NCI-H2107 (cell line): ENCODE data around the gene KIFC1.

Experiments
- DNase-seq: peaks from one replicate; lab custom pipeline; 2025; lab: John Stamatoyannopoulos, UW

The KIFC1 gene

GRCh38 chr6:33411632-33412005 is 20.0 kb downstream of the KIFC1 start:
- DNase-seq: no peak

DNA sequence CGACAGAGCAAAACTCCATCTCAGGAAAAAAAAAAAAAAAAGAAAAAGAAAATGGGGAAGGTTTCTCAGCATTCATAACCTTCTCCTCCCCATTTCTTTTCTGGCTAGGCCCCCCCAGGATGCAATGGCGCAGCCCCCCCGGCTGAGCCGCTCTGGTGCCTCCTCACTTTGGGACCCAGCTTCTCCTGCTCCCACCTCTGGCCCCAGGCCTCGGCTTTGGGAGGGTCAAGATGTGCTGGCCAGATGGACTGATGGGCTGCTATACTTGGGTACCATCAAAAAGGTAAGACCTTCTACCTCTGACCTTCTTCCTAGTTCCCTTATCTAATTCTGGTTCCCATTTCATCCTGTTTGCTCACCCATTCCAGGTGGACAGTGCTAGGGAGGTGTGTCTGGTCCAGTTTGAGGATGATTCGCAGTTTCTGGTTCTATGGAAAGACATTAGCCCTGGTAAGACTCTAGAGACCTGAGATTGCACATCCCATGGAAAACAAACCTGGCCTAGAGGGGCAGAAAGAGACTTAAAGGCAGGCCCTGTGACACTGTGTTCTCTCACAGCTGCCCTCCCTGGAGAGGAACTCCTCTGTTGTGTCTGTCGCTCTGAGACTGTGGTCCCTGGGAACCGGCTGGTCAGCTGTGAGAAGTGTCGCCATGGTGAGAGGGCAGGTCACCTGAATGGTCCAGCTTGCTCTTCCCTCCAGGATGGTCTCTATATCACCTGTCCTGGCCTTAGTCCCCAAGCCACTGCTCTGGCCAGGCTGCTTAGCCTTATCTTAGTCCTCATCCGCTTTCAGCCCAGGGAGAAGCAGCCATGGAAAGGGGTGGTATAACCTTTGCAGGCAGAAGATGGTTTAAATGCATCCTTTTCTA is 20.8 kb downstream of the KIFC1 start:
- DNase-seq: no peak

- no peak for DNase-seq
Observed at GRCh38 chr6:33413241-33414120, 21.9 kb downstream of the KIFC1 start.

GRCh38 chr6:33414592-33415271 is 23.1 kb downstream of the KIFC1 start:
- DNase-seq: no peak

DNA sequence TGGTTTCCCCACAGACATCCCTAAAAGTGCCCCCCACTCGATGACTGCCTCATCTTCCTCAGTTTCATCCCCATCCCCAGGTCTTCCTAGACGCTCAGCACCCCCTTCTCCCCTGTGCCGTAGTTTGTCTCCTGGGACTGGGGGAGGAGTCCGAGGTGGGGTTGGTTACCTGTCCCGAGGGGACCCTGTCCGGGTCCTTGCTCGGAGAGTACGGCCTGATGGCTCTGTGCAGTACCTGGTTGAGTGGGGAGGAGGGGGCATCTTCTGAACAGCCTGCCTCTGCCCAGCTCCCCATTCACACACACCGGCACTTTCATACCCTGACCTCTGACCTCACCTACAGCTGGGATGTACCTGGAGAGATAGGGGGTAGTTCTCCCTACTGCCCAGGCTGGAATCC is 24.2 kb downstream of the KIFC1 start:
- DNase-seq: no peak

GRCh38 chr6:33416386-33417127 is 24.9 kb downstream of the KIFC1 start:
- DNase-seq: no peak

- DNase-seq: no peak
Observed at GRCh38 chr6:33417128-33417902, 25.7 kb downstream of the KIFC1 start.

- peak; percentile 92 for DNase-seq
Observed at GRCh38 chr6:33417903-33418689, 26.5 kb downstream of the KIFC1 start, which contains the start of gene CUTA. Gene CUTA (minus strand): TSS chr6:33418107. CDS start chr6:33418000, 107 bp downstream.

DNA sequence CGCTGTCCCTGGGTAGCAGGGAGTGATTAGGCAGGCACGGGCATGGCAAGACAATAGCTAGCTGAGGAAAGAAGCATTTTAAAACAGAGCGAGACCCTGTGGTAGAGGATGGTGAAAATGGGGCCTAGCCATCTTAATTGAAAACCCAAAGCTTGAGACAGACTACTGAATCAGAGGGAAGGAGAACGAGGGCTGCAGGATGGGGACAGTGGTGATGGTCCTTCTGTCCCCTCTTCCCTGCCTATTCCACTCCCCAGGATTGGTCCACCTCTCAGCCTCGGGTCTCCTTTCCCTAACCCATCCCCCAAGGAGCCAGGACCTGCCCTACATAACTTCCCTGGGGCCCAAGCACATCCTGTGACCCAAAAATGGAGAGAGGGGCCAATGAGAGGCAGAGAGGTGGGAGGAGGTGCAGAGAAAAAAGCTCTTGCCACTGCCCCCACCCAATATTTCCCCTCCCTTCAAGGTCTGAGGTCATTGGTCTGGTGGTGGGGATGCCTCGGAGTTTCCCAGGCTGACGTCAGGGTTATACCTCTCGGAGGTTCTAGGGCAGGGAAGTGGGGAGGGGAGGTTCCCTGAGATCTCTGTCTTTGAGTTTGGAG is 27.2 kb downstream of the KIFC1 start:
- no peak for DNase-seq

DNA sequence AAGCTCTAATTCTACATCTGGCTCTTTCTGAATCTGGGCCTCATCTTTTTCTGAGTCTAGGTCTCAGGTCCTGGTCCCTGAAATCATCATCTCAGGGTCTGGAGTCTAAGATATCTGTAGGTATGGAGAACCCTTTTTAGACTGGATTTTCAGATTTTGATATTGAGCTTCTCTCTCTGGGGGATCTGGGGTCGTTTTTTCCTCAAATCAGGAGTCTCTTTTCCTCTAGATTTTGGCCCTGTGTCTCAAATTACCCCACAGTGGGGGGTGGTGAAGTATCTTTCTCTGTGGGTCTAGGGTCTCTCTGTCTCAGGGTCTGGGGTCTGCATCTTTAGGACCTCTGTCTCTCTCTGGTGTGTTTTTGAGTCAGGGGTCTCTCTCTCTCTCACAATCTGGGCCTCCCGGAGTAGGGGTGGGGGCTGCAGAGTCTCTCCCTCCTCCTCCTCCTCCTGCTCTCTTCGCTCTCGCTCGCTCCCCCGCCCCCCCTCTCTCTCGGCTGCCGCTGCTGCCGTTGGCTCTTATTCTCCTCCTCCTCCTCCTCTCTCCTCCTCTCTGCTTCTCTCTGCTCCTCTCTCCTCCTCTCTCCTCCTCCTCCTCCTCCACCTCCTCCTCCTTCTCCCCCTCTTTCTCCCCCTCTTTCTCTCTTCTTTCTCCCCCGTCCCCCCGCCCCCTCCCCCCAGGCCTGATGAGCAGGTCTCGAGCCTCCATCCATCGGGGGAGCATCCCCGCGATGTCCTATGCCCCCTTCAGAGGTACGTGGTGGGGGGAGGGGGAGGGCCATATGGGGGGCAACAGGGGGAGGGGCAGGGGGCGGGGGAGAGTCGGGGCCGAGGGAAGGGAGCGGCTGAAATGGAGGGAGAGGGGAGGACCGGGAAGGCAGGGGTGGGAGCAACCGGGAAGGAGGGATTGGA is 28.2 kb downstream of the KIFC1 start, which contains the start of gene SYNGAP1:
Gene SYNGAP1 (plus strand): TSS at position 486 of the 911 bp plus-strand sequence. CDS start 200 bp downstream, at position 686.
- no peak for DNase-seq

GRCh38 chr6:33420491-33421343 is 29.1 kb downstream of the KIFC1 start:
- DNase-seq: no peak

- DNase-seq: no peak
Observed at GRCh38 chr6:33421344-33421643, 29.7 kb downstream of the KIFC1 start.

DNA sequence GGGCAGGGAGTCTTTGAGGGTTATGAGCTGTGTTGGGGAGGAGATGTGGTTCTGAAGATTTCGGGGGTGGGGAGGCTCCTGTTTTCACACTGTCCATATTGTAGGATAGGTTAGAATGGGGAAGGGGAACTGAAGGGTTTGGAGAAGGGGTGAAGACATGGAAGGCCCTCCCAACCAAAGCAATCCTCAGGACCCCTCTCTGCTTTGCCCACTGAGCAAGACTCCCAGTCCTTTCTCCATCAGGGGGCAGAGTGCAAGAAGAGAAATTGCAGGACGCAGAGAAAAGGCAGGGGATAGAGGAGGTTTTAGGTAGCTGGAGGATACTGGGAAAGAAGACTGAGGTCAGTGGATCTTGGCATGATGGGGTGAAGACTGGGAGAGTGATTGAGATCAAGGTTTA is 32.2 kb downstream of the KIFC1 start:
- no peak for DNase-seq

GRCh38 chr6:33424855-33425667 is 33.4 kb downstream of the KIFC1 start:
- no peak for DNase-seq

DNA sequence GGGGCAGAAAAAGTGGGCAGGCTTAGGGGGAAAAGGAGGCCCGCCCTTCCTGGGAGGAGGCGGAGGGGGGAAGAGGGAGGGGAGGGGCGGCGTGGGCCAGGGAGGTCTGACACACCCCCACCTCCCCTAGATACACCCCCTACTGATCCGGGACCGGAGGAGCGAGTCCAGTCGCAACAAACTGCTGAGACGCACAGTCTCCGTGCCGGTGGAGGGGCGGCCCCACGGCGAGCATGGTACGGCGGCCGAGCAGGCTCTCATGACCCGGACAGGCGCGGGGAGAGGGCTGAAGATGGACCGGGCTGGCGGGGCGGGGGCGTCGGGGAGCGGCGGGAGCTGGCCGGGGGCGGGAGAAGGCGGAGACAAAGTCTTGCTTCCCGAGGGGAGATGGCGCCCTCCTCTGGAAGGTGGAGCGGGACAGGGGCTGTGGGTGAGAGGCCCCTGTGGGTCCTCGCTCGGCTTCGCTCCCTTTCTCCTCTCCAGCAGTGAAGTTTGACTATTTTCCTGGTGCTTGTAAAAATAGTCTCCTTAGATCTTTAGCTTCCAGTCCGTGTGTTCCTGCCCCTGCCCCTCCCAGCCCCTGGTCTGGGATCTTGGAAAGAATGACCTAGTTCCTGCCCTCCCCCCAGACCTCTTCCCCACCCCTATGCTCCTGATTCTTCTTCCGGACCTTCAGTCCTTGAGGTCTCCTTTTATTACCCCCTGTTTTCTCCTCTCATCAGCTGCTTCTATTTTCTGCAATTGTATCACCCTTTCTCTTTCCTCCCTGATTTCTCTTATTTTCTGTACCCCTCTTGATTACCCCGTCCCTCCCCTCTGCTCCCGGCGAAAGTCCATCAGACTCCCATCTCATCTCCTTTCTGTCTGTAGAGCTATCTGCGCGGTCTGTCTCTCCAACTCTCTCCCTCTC is 34.3 kb downstream of the KIFC1 start:
- no peak for DNase-seq
